GM12875 (cell line): ENCODE data around the gene KMT5B.

Experiments
- H3K4me3 ChIP-seq: one replicate; pipeline ENCODE4 v1.5.1; 2011; ENCODE audit warnings: low read depth, low read length, control low read depth
- TF ChIP-seq, protein P1 (sequence below): IDR thresholded peaks from 2 replicates; pipeline ENCODE4 v1.5.1; 2011; ENCODE audit warnings: low read depth, mild to moderate bottlenecking, control low read depth, inconsistent platforms, low read length, moderate library complexity, borderline replicate concordance; ENCODE audit not compliant: insufficient read depth

The KMT5B gene

GRCh38 chr11:68213135-68213515 lies at the start of gene KMT5B:
Gene KMT5B (minus strand): TSS chr11:68213296. CDS start chr11:68190076, 23,220 bp downstream.
- TF ChIP-seq, protein P1, sequence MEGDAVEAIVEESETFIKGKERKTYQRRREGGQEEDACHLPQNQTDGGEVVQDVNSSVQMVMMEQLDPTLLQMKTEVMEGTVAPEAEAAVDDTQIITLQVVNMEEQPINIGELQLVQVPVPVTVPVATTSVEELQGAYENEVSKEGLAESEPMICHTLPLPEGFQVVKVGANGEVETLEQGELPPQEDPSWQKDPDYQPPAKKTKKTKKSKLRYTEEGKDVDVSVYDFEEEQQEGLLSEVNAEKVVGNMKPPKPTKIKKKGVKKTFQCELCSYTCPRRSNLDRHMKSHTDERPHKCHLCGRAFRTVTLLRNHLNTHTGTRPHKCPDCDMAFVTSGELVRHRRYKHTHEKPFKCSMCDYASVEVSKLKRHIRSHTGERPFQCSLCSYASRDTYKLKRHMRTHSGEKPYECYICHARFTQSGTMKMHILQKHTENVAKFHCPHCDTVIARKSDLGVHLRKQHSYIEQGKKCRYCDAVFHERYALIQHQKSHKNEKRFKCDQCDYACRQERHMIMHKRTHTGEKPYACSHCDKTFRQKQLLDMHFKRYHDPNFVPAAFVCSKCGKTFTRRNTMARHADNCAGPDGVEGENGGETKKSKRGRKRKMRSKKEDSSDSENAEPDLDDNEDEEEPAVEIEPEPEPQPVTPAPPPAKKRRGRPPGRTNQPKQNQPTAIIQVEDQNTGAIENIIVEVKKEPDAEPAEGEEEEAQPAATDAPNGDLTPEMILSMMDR, result no peak
- peak within 1 kb of the TSS; percentile 71 for H3K4me3 ChIP-seq

- TF ChIP-seq, protein P1, result no peak
These were observed 49.4 kb upstream of the KMT5B start for GRCh38 chr11:68262544-68262827.

DNA sequence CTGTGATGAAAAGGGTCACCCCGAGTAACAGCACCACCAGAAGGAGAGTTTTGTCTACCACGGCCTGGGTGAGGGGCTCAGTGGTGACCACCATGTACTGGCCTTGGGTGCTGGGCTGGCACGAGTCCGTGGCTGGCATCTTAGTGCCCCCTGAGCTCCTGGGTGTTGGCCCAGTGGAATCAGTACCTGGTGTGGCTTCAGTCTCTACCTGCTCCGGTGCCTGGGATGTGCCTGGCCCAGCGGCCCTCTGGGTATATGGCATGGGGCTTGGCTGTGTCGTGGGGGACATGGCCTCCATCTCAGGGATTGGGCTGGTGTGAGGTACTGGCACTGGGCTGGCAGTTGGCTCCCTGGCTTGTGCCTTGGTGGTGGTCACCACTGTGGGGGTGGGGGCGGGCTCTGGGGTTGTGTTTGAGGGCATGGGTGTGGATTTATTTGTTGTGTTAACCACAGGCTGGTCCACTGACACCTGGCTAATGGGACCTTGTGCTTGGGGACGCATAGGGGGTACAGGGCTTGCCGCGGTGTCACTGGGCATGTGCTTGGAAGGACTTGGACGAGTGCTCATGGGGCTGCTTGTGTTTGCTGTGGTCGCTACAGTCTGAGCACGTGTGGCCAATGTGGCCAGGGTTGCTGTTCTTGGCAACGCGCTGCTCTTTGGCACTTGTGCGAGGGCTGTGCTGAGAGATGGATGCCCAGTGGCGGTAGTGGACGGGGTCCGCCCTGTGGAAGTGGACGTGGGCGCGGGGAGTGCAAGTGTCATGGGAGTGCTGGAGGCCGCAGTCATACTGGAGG lies 48.9 kb upstream of the KMT5B start:
- no peak overlapping the region for H3K4me3 ChIP-seq
- TF ChIP-seq, protein P1, result no peak

More at GRCh38 chr11:68262544-68262827, 49.4 kb upstream of the KMT5B start:
- no peak overlapping the region for H3K4me3 ChIP-seq

- TF ChIP-seq, protein P1, result no peak
- H3K4me3 ChIP-seq, result no peak overlapping the region
These were observed 47.9 kb upstream of the KMT5B start for GRCh38 chr11:68261006-68261405.

- no peak overlapping the region for H3K4me3 ChIP-seq
- TF ChIP-seq, protein P1, result no peak
These were observed 47.4 kb upstream of the KMT5B start for GRCh38 chr11:68260484-68260883.

- TF ChIP-seq, protein P1, result no peak
- no peak overlapping the region for H3K4me3 ChIP-seq
These were observed 46.2 kb upstream of the KMT5B start for GRCh38 chr11:68259122-68259959.
